NCI-H1694 treated with DMSO at 0.1 percent for 48 hours (cell line): ENCODE data around the gene FOXL1.

Experiments
- DNase-seq: peaks from one replicate; lab custom pipeline; 2025; lab: John Stamatoyannopoulos, UW

Gene FOXL1

GRCh38 chr16:86605950-86606349 is 27.6 kb downstream of the FOXL1 start:
- no peak for DNase-seq

GRCh38 chr16:86608301-86608747 is 30.0 kb downstream of the FOXL1 start:
- no peak for DNase-seq

DNA sequence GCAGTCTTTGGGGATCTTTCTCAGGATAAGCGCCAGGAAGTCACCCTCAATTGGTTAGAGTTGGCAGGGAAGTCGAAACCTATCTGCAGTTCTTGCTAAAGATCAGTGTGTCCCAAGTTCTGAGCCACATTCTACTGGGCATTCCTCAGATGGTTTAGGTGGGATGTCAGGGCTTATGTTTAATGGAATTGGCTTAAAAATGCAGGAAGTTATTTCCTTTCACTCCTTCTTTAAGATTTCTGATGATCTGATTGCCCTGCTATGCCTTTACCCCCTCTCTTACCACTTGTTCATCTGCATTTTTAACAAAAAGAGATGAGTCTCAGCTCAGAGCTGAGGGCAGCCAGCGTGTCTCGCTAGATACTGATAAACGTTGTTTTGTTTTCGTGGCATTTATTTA is 30.8 kb downstream of the FOXL1 start:
- DNase-seq: no peak

- DNase-seq: no peak
Observed at GRCh38 chr16:86609661-86610060, 31.3 kb downstream of the FOXL1 start.

GRCh38 chr16:86610779-86611524 is 32.6 kb downstream of the FOXL1 start:
- DNase-seq: no peak

GRCh38 chr16:86611525-86611855 is 33.1 kb downstream of the FOXL1 start:
- no peak for DNase-seq

- no peak for DNase-seq
Observed at GRCh38 chr16:86611941-86612340, 33.6 kb downstream of the FOXL1 start.

GRCh38 chr16:86614699-86615098 is 36.4 kb downstream of the FOXL1 start:
- DNase-seq: no peak

GRCh38 chr16:86616906-86617305 is 38.6 kb downstream of the FOXL1 start:
- DNase-seq: no peak

GRCh38 chr16:86618431-86619238 is 40.3 kb downstream of the FOXL1 start:
- DNase-seq: no peak

DNA sequence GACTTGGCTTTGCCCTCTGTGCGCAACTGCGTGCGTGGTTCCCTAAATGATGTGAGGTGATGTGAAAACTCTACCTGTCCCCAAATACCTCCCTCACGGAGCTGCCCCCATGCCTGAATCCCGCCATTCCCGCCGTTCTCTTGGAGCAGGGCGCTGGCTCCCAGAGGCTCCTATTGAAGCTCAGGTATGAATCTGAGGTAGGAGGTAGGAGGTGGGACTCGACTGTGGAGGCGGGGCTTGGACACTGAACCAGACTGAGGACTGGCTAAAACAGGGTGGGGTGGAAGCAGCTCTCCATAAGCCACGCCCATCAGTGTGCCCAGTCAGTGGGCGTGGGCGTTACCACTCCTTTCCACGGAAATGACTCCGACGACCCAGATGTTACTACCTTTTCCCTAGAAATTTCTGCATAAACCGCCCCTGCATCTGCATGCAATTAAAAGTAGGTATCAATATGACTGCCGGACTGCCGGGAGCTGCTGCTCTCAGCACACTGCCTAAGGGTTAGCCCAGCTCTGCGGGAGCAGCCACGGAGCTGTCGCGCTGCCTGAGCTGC is 41.0 kb downstream of the FOXL1 start:
- no peak for DNase-seq

- no peak for DNase-seq
Observed at GRCh38 chr16:86620184-86620583, 41.8 kb downstream of the FOXL1 start.

- no peak for DNase-seq
Observed at GRCh38 chr16:86621966-86622365, 43.6 kb downstream of the FOXL1 start.

- no peak for DNase-seq
Observed at GRCh38 chr16:86622700-86623615, 44.6 kb downstream of the FOXL1 start.

DNA sequence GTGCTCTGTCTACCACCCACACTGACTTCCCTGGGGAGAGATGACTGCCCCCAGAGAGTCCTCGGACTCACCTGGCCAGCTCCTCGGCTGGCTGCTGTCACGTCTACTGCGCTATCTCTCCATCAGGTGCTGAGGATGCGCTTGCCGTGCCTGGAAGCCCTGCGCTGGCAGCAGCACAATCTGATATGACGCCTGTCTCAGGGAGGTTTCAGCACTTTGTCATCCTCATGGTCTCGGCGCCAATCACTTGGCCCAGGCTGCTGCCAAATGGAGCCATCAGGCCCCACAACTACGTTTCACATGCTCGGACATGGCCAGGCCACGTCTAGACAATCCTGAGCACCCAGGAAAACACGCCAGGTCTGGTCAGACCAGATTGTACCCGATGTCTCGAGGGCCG is 46.7 kb downstream of the FOXL1 start:
- DNase-seq: no peak

- DNase-seq: no peak
Observed at GRCh38 chr16:86625821-86626220, 47.5 kb downstream of the FOXL1 start.

DNA sequence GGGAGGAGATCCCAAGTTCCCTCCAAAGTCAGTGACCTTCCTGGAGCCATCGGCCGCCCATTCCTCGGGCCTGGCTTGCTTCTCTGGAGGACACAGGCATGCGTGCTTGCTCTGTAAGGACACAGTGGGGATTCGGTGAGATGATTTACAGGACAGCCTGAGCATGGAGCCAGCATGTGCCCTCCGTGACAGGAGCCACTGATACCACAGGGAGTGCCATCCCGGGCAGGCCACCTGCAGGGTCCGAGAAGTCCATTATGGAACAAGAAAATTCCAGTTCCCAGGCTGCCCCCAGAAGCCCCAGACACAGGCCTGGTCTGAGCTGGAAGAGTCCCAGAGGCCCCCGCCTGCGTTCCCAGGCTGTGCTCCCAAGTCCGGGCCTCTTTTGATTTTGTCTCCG is 47.9 kb downstream of the FOXL1 start:
- no peak for DNase-seq

DNA sequence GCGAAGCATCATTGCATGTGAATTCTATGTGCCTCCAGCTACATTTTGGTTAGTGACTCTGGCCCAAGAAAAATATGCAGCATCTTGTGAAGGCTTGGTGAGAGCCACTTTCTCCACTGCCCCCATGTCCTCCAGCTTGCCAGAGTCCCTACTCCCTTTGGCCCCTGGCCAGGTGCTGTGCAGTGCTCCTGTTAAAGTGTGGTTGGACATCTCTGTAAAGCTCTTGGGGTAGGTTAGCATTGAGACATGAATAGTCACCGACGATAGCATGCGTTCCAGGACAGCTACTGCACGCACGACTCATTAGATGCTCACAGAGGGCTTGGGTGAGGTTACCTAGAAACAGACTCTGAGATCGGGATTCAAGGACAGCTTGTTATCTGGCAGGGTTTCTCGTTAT is 48.6 kb downstream of the FOXL1 start:
- DNase-seq: no peak

DNA sequence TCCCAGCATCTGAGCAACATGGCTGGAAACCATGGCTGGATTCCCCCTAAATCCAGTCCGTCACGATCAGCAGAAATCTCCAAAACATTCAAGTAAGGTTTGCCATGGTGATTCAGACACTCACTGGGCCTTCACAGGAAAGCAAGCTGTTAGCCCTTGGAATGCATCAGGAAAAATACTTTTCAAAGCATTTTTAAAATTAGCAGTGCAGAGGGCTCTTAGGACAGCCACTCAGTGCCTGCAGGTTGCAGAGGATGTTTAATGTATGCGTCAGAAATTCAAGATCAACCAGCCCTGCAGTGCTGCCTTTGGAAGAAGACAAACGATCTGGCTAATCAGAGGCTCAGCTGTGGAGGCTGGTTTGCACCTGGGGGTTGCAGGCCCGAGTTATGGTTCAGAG is 50.3 kb downstream of the FOXL1 start:
- DNase-seq: no peak

GRCh38 chr16:86630471-86630870 is 52.1 kb downstream of the FOXL1 start:
- no peak for DNase-seq

DNA sequence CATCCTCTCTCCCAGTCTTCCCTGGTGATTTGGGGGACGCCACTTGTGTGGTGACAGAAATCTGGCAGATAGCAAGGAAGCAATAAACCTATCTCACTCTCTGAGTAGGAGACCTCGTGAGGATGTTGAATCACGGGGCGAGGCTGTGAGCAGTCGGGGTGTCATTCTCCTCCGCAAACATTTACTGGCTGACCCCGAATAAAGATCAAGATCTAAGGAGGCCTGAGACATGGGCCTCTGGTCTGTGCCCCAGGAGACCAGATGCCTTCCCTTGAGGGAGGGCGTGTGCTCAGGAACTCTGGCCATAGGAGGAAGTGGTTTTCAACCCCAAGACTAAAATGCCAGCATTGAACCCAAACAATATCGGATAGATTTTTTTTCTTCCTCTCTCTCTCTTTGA is 53.1 kb downstream of the FOXL1 start:
- no peak for DNase-seq
